AG09309 (cell line): ENCODE results near the gene CCDC198.

ENCODE experiments used
- DNase-seq: peaks from one replicate; pipeline ENCODE4 v3.0.0-alpha.2; 2010; ENCODE audit warnings: low read depth
- H3K4me3 ChIP-seq: 2 replicates; pipeline ENCODE4 v1.5.1; 2011; ENCODE audit warnings: mild to moderate bottlenecking, low read depth, low read length, moderate library complexity; ENCODE audit not compliant: control insufficient read depth
- CTCF ChIP-seq: IDR thresholded peaks from 2 replicates; pipeline ENCODE4 v1.5.1; 2011; ENCODE audit warnings: mild to moderate bottlenecking, low read depth, low read length, inconsistent platforms; ENCODE audit not compliant: insufficient read depth, control insufficient read depth; ENCODE audit errors: missing control alignments

Gene CCDC198

GRCh38 chr14:57493467-57494181, at the start of gene CCDC198:
Gene CCDC198, minus strand, starts transcription at chr14:57493857. Its CDS starts 142 bp downstream, at chr14:57493715.
- no peak for DNase-seq
- no peak for TF ChIP-seq CTCF
- no peak within 1 kb of the TSS for H3K4me3 ChIP-seq

- TF ChIP-seq CTCF = peak; percentile 56
- no peak for DNase-seq
- no peak overlapping the region for H3K4me3 ChIP-seq
Measured at GRCh38 chr14:57533214-57533613, 39.6 kb upstream of the CCDC198 start.

- no peak for TF ChIP-seq CTCF
- H3K4me3 ChIP-seq = no peak overlapping the region
- no peak for DNase-seq
Measured at GRCh38 chr14:57530571-57530970, 36.9 kb upstream of the CCDC198 start.

- no peak for DNase-seq
- no peak for TF ChIP-seq CTCF
- H3K4me3 ChIP-seq = no peak overlapping the region
Measured at GRCh38 chr14:57526942-57527341, 33.3 kb upstream of the CCDC198 start.

GRCh38 chr14:57519043-57519442, 25.4 kb upstream of the CCDC198 start:
- no peak for TF ChIP-seq CTCF
- H3K4me3 ChIP-seq = no peak overlapping the region
- DNase-seq = no peak

GRCh38 chr14:57512220-57512619, 18.6 kb upstream of the CCDC198 start:
- TF ChIP-seq CTCF = no peak
- no peak overlapping the region for H3K4me3 ChIP-seq
- no peak for DNase-seq
